HG03571 (cell line): ENCODE results near the gene CCK.

Source experiments
- ATAC-seq: cut with Tn5 transposase; IDR thresholded peaks from one replicate; pipeline ENCODE4 v1.9.1; 2021; ENCODE audit not compliant: unreplicated experiment

CCK gene

GRCh38 chr3:42269647-42270046 lies 3.7 kb upstream of the CCK start:
- no peak for ATAC-seq

- ATAC-seq, result no peak
Measured at GRCh38 chr3:42267878-42268277, 1.9 kb upstream of the CCK start.

GRCh38 chr3:42265059-42265991 lies 660 bp downstream of the CCK start:
- ATAC-seq, result no peak

GRCh38 chr3:42264399-42265058 lies 1.5 kb downstream of the CCK start:
- no peak for ATAC-seq

GRCh38 chr3:42263354-42264346 lies 2.3 kb downstream of the CCK start:
- no peak for ATAC-seq

GRCh38 chr3:42262525-42262924 lies 3.5 kb downstream of the CCK start:
- no peak for ATAC-seq

- no peak for ATAC-seq
Measured at GRCh38 chr3:42257007-42257406, 9.0 kb downstream of the CCK start.

- ATAC-seq, result no peak
Measured at GRCh38 chr3:42256135-42256819, 9.7 kb downstream of the CCK start.

GRCh38 chr3:42254566-42254965 lies 11.4 kb downstream of the CCK start:
- no peak for ATAC-seq

GRCh38 chr3:42250761-42251160 lies 15.2 kb downstream of the CCK start:
- no peak for ATAC-seq

GRCh38 chr3:42247576-42248027 lies 18.4 kb downstream of the CCK start:
- ATAC-seq, result peak; percentile 66

GRCh38 chr3:42246091-42246490 lies 19.9 kb downstream of the CCK start:
- no peak for ATAC-seq

- ATAC-seq, result no peak
Measured at GRCh38 chr3:42236611-42237010, 29.4 kb downstream of the CCK start.

- no peak for ATAC-seq
Measured at GRCh38 chr3:42235532-42235931, 30.5 kb downstream of the CCK start.

GRCh38 chr3:42230860-42231259 lies 35.1 kb downstream of the CCK start:
- no peak for ATAC-seq

GRCh38 chr3:42229942-42230688 lies 35.9 kb downstream of the CCK start:
- ATAC-seq, result no peak

GRCh38 chr3:42229266-42229941 lies 36.6 kb downstream of the CCK start:
- ATAC-seq, result no peak

GRCh38 chr3:42228796-42229195 lies 37.2 kb downstream of the CCK start:
- ATAC-seq, result no peak
